Measurements from ENCODE around the gene TLK1.

TLK1 gene

DNA sequence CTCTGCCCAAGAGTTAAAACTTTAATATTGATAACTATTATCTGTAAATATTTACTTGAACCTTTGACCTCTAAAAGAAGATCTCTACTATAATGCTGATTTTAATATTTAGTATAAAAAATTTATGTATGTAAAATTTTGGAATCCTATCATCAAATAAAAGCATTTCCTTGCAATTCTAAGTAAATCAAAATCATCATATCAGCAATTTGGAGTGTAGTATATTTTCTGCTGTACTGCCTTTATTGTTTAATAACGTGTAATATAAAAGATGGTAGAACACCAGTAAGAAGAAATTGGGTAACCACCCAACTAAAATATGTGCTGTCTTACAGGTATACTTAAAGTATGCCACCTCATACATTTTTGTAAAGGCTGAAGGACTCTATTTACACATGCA lies 94.6 kb downstream of the TLK1 start:
- TF ChIP-seq TAF1 (IDR thresholded peaks at IDR 0.05; ENCODE audit: borderline replicate concordance, low read depth, low read length), result no peak
- no peak for TF ChIP-seq POLR2AphosphoS5 (IDR thresholded peaks at IDR 0.05; ENCODE audit: low read depth, low read length)
- TF ChIP-seq POLR2A (IDR thresholded peaks at IDR 0.05; ENCODE audit: low read depth, low read length), result no peak
- DNase-seq (ENCODE audit: insufficient read length) (no peak), FAIRE-seq (no peak)

DNA sequence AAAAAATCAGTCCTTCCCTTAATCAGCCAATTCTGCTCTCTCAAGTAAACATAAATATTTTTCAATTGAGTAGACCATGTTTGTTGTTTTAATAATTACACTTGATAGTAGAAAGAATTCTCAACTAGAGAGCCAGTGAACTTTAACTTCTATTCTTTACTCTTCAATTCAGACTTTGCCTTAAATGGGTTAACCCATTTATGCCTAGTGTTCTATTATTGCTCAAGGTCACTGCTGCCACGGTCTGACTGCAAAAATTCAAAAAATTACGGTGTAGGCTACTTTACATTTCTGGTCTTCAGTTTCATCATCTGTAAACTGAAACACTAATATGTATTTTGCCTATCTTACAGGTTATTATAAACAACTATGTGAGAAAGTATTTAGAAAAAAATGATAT lies 103.1 kb downstream of the TLK1 start:
- DNase-seq (ENCODE audit: insufficient read length) (no peak), FAIRE-seq (no peak)
- no peak for TF ChIP-seq TAF1 (IDR thresholded peaks at IDR 0.05; ENCODE audit: borderline replicate concordance, low read depth, low read length)
- no peak for TF ChIP-seq POLR2AphosphoS5 (IDR thresholded peaks at IDR 0.05; ENCODE audit: low read depth, low read length)
- TF ChIP-seq POLR2A (IDR thresholded peaks at IDR 0.05; ENCODE audit: low read depth, low read length), result no peak

GRCh38 chr2:171056307-171056706 lies 104.4 kb downstream of the TLK1 start:
- FAIRE-seq (no peak), DNase-seq (ENCODE audit: insufficient read length) (no peak)
- TF ChIP-seq POLR2AphosphoS5 (IDR thresholded peaks at IDR 0.05; ENCODE audit: low read depth, low read length) (no peak), POLR2A (IDR thresholded peaks at IDR 0.05; ENCODE audit: low read depth, low read length) (no peak), TAF1 (IDR thresholded peaks at IDR 0.05; ENCODE audit: borderline replicate concordance, low read depth, low read length) (no peak)

DNA sequence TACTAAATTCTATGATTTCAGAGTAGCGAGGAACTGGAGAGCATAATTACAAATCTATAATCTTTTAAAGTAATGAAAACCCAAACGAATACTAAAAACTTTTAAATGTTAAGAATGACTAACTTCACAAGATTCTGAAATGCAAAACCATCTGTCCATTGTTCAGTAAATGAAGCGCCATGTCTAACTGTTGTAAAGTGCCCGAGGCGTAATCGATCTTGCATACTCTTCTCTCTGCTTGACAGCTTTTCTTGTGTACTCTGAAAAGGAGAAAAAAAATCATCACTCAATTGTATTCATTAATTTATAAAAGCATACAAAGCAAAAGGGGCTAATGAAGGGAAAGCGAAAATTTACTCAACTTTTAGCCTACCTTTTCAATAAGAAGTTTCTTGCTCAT lies 111.0 kb downstream of the TLK1 start:
- no peak for TF ChIP-seq TAF1 (IDR thresholded peaks at IDR 0.05; ENCODE audit: borderline replicate concordance, low read depth, low read length)
- no peak for TF ChIP-seq POLR2A (IDR thresholded peaks at IDR 0.05; ENCODE audit: low read depth, low read length)
- TF ChIP-seq POLR2AphosphoS5 (IDR thresholded peaks at IDR 0.05; ENCODE audit: low read depth, low read length), result no peak
- no peak for FAIRE-seq
- DNase-seq (ENCODE audit: insufficient read length), result no peak

GRCh38 chr2:171046048-171046560 lies 114.6 kb downstream of the TLK1 start:
- FAIRE-seq (no peak), DNase-seq (ENCODE audit: insufficient read length) (no peak)
- TF ChIP-seq POLR2A (IDR thresholded peaks at IDR 0.05; ENCODE audit: low read depth, low read length), result no peak
- TF ChIP-seq TAF1 (IDR thresholded peaks at IDR 0.05; ENCODE audit: borderline replicate concordance, low read depth, low read length), result no peak

GRCh38 chr2:171044416-171044815 lies 116.3 kb downstream of the TLK1 start:
- FAIRE-seq (no peak), DNase-seq (ENCODE audit: insufficient read length) (no peak)
- TF ChIP-seq POLR2A (IDR thresholded peaks at IDR 0.05; ENCODE audit: low read depth, low read length) (no peak), POLR2AphosphoS5 (IDR thresholded peaks at IDR 0.05; ENCODE audit: low read depth, low read length) (no peak), TAF1 (IDR thresholded peaks at IDR 0.05; ENCODE audit: borderline replicate concordance, low read depth, low read length) (no peak)

DNA sequence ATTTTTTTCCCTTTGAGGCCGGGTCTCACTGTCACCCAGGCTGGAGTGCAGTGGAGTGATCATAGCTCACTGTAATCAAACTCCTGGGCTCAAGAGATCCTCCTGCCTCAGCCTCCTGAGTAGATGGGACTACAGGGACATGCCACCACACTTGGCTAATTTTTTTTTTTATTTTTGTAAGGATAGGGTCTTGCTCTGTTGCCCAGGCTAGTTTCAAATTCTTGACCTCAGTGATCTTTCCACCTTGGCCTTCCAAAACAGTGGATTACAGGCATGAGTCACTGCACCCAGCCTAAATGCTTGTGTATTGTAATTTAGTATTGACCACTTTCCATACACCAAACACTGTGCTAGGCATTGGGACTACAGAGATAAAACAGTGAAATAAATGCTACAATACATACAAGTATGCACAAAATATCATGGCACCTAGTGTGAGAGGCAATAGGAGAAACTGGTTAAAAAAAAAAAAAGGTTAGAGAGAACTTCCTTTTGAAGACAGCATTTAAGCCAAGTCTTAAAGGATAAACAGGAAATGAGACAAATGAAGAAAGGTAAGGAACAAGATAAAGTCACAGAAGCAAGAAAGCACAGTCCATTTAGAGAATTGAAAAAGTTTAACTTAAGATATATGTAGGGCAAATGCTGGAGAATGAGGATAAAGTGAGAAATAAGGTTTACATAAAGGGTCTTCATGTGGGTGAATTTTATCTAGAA lies 118.3 kb downstream of the TLK1 start:
- TF ChIP-seq POLR2AphosphoS5 (IDR thresholded peaks at IDR 0.05; ENCODE audit: low read depth, low read length) (no peak), POLR2A (IDR thresholded peaks at IDR 0.05; ENCODE audit: low read depth, low read length) (no peak), TAF1 (IDR thresholded peaks at IDR 0.05; ENCODE audit: borderline replicate concordance, low read depth, low read length) (no peak)
- DNase-seq (ENCODE audit: insufficient read length) (no peak), FAIRE-seq (no peak)

DNA sequence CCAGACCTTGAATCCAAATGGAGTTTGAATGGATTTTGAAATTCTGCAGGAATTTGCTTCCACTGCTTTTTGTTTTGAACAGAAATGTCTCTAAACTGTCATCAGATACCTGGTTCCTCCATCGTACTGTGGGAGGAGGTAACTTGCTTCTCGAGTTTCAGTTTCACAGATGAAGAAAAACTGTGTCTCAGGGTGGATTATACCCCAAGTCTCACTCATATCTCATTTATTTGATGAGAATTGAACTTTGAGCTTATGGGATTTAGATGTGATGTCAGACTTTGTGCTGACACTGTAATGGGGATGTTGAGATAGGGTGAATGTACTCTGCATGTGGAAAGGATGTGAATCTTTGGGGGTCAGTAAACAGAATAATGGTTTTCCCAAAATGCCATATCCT lies 124.2 kb downstream of the TLK1 start:
- no peak for TF ChIP-seq POLR2A (IDR thresholded peaks at IDR 0.05; ENCODE audit: low read depth, low read length)
- no peak for TF ChIP-seq POLR2AphosphoS5 (IDR thresholded peaks at IDR 0.05; ENCODE audit: low read depth, low read length)
- FAIRE-seq, result no peak
- DNase-seq (ENCODE audit: insufficient read length), result no peak

DNA sequence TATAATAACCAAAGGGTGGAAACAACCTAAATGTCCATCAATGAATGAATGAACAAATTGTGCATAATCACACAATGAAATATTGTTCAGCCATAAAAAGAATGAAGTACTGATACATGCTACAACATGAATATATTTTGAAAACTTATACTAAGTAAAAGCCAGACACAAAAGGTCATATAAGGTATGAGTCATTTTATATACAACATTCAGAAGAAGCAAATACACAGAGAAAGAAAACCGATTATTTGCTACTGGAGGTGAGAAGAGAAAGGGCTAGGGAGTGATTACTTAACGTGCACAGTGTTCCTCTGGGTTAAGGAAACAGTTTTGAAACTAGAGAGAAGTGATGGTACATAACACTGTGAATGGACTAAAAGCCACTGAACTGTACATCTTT lies 126.4 kb downstream of the TLK1 start:
- TF ChIP-seq POLR2AphosphoS5 (IDR thresholded peaks at IDR 0.05; ENCODE audit: low read depth, low read length), result no peak
- TF ChIP-seq TAF1 (IDR thresholded peaks at IDR 0.05; ENCODE audit: borderline replicate concordance, low read depth, low read length), result no peak
- TF ChIP-seq POLR2A (IDR thresholded peaks at IDR 0.05; ENCODE audit: low read depth, low read length), result no peak
- FAIRE-seq, result no peak

DNA sequence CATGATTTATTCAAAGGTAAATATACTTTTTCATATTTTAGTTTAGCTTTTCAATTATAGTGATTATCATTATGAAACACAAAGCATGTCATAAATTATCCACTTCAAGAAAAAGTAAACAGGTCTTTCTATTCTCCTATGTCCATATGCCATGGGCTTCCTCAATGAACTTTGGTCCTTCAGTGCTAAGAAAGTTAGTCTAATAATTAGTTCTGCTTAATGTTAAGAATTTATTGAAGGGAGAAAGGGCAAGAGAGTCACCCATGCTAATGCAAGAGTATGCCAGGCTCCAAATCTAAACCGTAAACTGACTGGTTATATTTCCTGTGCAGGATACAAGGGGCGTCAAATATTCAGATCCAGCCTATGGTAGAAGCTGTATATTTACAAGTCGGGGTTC lies 135.5 kb downstream of the TLK1 start:
- no peak for FAIRE-seq
- no peak for DNase-seq (ENCODE audit: insufficient read length)
- TF ChIP-seq POLR2A (IDR thresholded peaks at IDR 0.05; ENCODE audit: low read depth, low read length) (no peak), TAF1 (IDR thresholded peaks at IDR 0.05; ENCODE audit: borderline replicate concordance, low read depth, low read length) (no peak), POLR2AphosphoS5 (IDR thresholded peaks at IDR 0.05; ENCODE audit: low read depth, low read length) (no peak)

More for the DNA sequence above, 126.4 kb downstream of the TLK1 start:
- no peak for DNase-seq (ENCODE audit: insufficient read length)

- FAIRE-seq (peak; percentile 92), DNase-seq (ENCODE audit: insufficient read length) (peak; percentile 5)
- TF ChIP-seq TAF1 (IDR thresholded peaks at IDR 0.05; ENCODE audit: borderline replicate concordance, low read depth, low read length), result no peak
- no peak for TF ChIP-seq POLR2AphosphoS5 (IDR thresholded peaks at IDR 0.05; ENCODE audit: low read depth, low read length)
- TF ChIP-seq POLR2A (IDR thresholded peaks at IDR 0.05; ENCODE audit: low read depth, low read length), result no peak
These were observed 142.2 kb downstream of the TLK1 start for GRCh38 chr2:171018522-171018921.

GRCh38 chr2:171016125-171016524 lies 144.6 kb downstream of the TLK1 start:
- no peak for DNase-seq (ENCODE audit: insufficient read length)
- FAIRE-seq, result no peak
- no peak for TF ChIP-seq POLR2AphosphoS5 (IDR thresholded peaks at IDR 0.05; ENCODE audit: low read depth, low read length)
- no peak for TF ChIP-seq POLR2A (IDR thresholded peaks at IDR 0.05; ENCODE audit: low read depth, low read length)
- TF ChIP-seq TAF1 (IDR thresholded peaks at IDR 0.05; ENCODE audit: borderline replicate concordance, low read depth, low read length), result no peak
